Neural progenitor cell (in vitro differentiated cells): ENCODE data around the gene ASTN1. TPM values are rescaled to one million over a fixed set of nuclear protein-coding genes. Genes with fewer than 3 reads are reported as not detected.
"Not testable (repeated sequence)": the region's sequence is repeated elsewhere in the genome, so short reads cannot be mapped to it uniquely, and the experiment has no call there.

Experiments
- DNase-seq: peaks from one replicate; pipeline ENCODE4 v3.0.0-alpha.2; 2016; ENCODE audit warnings: low spot score
- H2AFZ ChIP-seq: fragments of 200-600 bp; sonication (generic); replicated peaks from 2 replicates; pipeline ENCODE4 v1.6.1; 2016; ENCODE audit warnings: antibody characterized with exemption
- H3F3A ChIP-seq: fragments of 200-600 bp; sonication (generic); 2 replicates; pipeline ENCODE4 v1.6.1; 2016; ENCODE audit warnings: antibody characterized with exemption, low read depth
- H3K27ac ChIP-seq: fragments of 200-600 bp; sonication (generic); 2 replicates; pipeline ENCODE4 v1.5.1; 2016; ENCODE audit warnings: mild to moderate bottlenecking
- H3K27me3 ChIP-seq: fragments of 200-600 bp; sonication (generic); 2 replicates; pipeline ENCODE4 v1.6.1; 2016; ENCODE audit warnings: mild to moderate bottlenecking, moderate library complexity
- H3K36me3 ChIP-seq: fragments of 200-600 bp; sonication (generic); 2 replicates; pipeline ENCODE4 v1.5.1; 2016
- H3K4me1 ChIP-seq: fragments of 200-600 bp; sonication (generic); 2 replicates; pipeline ENCODE4 v1.6.1; 2016; ENCODE audit warnings: mixed run types
- H3K4me2 ChIP-seq: fragments of 200-600 bp; sonication (generic); 2 replicates; pipeline ENCODE4 v1.6.1; 2016
- H3K4me3 ChIP-seq: fragments of 200-600 bp; sonication (generic); 2 replicates; pipeline ENCODE4 v1.5.1; 2016
- H3K79me2 ChIP-seq: fragments of 200-600 bp; sonication (generic); 2 replicates; pipeline ENCODE4 v1.6.1; 2016; ENCODE audit warnings: low read depth
- H3K9ac ChIP-seq: fragments of 200-600 bp; sonication (generic); 2 replicates; pipeline ENCODE4 v1.6.1; 2016
- H3K9me3 ChIP-seq: fragments of 200-600 bp; sonication (generic); 2 replicates; pipeline ENCODE4 v1.5.1; 2016; ENCODE audit warnings: low read depth
- H4K20me1 ChIP-seq: fragments of 200-600 bp; sonication (generic); 2 replicates; pipeline ENCODE4 v1.6.1; 2016; ENCODE audit warnings: low read depth
- H3K27ac Mint-ChIP-seq: 3 replicates; pipeline ENCODE4 v1.8.0; 2021; ENCODE audit warnings: mixed read lengths
- H3K27me3 Mint-ChIP-seq: 2 replicates; pipeline ENCODE4 v1.8.0; 2022; ENCODE audit warnings: low read depth, mild to moderate bottlenecking, inconsistent platforms, moderate library complexity, mixed read lengths; ENCODE audit not compliant: insufficient read depth
- H3K36me3 Mint-ChIP-seq: 3 replicates; pipeline ENCODE4 v1.8.0; 2021; ENCODE audit warnings: mixed read lengths
- H3K4me1 Mint-ChIP-seq: 3 replicates; pipeline ENCODE4 v1.8.0; 2021; ENCODE audit warnings: mixed read lengths
- H3K4me3 Mint-ChIP-seq: 3 replicates; pipeline ENCODE4 v1.8.0; 2021; ENCODE audit warnings: mild to moderate bottlenecking, moderate library complexity, mixed read lengths
- H3K9me3 Mint-ChIP-seq: 3 replicates; pipeline ENCODE4 v1.8.0; 2020; ENCODE audit warnings: mixed read lengths
- EZH2 ChIP-seq: fragments of 200-600 bp; sonication (generic); IDR thresholded peaks from 2 replicates; pipeline ENCODE4 v1.6.1; 2017; ENCODE audit warnings: antibody characterized with exemption, mild to moderate bottlenecking, moderate library complexity
- EZH2phosphoT487 ChIP-seq: fragments of 200-600 bp; sonication (generic); IDR thresholded peaks from 2 replicates; pipeline ENCODE4 v1.6.1; 2017; ENCODE audit warnings: antibody characterized with exemption
- total RNA-seq: library from RNA; depleted of rRNA; stranded (reverse); fragments of >200 nt; gene quantifications from 2 replicates; pipeline ENCODE4 v1.2.3, GENCODE V29; 2015; ENCODE audit warnings: low replicate concordance
- TF ChIP-seq, protein P1 (sequence below): fragments of 200-600 bp; sonication (generic); IDR thresholded peaks from 2 replicates; pipeline ENCODE4 v1.5.1; 2017; ENCODE audit warnings: antibody characterized with exemption, mild to moderate bottlenecking

ASTN1 gene
- total RNA-seq, 1 donor from 2014 or later, result 7.7 TPM

DNA sequence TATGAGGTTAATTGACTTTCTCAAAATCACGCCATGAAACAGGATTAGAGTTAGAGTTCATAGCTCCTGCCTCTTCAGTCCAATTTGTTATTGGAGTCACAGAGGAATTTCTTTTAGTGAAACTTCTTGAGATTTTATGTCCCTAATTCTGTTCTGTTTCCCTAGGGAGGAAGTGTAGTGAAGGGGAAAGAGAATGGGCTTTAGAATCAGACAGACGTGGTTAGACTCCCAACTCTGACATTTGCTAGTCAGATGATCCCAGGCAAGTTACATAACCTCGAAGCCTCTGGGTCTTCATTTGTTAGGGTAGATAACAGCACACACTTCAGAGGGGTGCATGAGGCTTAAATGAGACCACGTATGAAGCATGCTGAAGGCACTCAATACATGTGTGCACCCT lies 83.9 kb downstream of the ASTN1 start:
- no peak overlapping the region for H3K4me3 Mint-ChIP-seq
- H3K27me3 Mint-ChIP-seq, result no peaks in the 10 kb centered on the region
- H3K27ac Mint-ChIP-seq, result no peak overlapping the region
- no peak overlapping the region for H3K9ac ChIP-seq
- no peak overlapping the region for H3K4me3 ChIP-seq
- no peaks in the 10 kb centered on the region for H3K36me3 Mint-ChIP-seq
- no peak for TF ChIP-seq EZH2
- TF ChIP-seq EZH2phosphoT487, result no peak
- TF ChIP-seq, protein P1, sequence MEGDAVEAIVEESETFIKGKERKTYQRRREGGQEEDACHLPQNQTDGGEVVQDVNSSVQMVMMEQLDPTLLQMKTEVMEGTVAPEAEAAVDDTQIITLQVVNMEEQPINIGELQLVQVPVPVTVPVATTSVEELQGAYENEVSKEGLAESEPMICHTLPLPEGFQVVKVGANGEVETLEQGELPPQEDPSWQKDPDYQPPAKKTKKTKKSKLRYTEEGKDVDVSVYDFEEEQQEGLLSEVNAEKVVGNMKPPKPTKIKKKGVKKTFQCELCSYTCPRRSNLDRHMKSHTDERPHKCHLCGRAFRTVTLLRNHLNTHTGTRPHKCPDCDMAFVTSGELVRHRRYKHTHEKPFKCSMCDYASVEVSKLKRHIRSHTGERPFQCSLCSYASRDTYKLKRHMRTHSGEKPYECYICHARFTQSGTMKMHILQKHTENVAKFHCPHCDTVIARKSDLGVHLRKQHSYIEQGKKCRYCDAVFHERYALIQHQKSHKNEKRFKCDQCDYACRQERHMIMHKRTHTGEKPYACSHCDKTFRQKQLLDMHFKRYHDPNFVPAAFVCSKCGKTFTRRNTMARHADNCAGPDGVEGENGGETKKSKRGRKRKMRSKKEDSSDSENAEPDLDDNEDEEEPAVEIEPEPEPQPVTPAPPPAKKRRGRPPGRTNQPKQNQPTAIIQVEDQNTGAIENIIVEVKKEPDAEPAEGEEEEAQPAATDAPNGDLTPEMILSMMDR, result no peak
- H3K4me2 ChIP-seq, result no peak overlapping the region
- no peaks in the 10 kb centered on the region for H3K4me1 ChIP-seq
- no peak overlapping the region for H2AFZ ChIP-seq
- H3K9me3 ChIP-seq, result no peaks in the 10 kb centered on the region
- no peaks in the 10 kb centered on the region for H3K36me3 ChIP-seq
- H3K4me1 Mint-ChIP-seq, result peaks cover 29% of the 10 kb centered on the region
- H3K9me3 Mint-ChIP-seq, result peaks cover 2% of the 10 kb centered on the region
- H3K27ac ChIP-seq, result no peak overlapping the region
- DNase-seq, result no peak
- H3K27me3 ChIP-seq, result no peaks in the 10 kb centered on the region
- H3F3A ChIP-seq, result no peaks in the 10 kb centered on the region
- no peaks in the 10 kb centered on the region for H3K79me2 ChIP-seq
- H4K20me1 ChIP-seq, result no peaks in the 10 kb centered on the region

DNA sequence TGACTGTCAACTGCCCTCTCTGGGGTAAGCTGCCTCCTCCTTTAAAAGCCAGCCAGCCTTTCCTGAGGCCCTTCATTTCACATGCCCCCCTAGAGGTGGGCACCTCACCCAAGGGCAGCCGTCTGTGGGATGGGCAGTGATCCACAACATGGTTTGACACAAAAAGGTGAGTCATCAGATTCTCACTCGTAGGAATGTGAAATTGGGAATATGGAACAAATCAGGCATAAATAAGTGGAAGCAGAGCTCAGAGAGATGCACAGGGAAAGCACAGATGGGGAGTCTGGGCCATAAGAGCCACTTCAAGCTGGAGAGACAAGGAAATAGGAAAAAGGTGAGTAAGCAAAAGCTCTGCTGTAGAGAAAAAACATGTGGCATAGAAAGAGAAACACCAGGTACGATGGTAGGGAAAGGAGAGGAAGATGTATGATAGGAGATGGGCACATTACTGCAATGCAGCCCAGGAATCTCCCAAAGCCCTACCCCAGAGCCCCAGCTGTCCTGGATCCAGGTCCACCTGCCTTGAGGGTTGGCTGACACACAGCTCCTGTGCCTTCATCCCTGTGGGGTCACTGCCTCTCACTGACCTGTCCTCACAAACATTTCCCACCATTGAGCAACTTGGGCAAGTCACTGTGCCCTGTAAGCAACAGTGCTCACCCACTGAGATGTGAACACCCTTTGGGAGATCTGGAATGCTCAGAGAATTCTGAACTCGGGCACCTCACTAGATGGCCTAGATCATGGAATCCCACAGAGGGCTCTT lies 86.6 kb downstream of the ASTN1 start:
- Histone ChIP-seq H3K27me3 (no peaks in the 10 kb centered on the region), H2AFZ (no peak overlapping the region), H3K27ac (no peak overlapping the region), H3K79me2 (no peaks in the 10 kb centered on the region), H3K36me3 (no peaks in the 10 kb centered on the region), H3K4me3 (no peak overlapping the region), H4K20me1 (no peaks in the 10 kb centered on the region), H3F3A (no peaks in the 10 kb centered on the region), H3K9ac (no peak overlapping the region), H3K4me2 (no peak overlapping the region), H3K4me1 (no peaks in the 10 kb centered on the region), H3K9me3 (no peaks in the 10 kb centered on the region)
- Mint-ChIP-seq H3K4me1 (peaks cover 34% of the 10 kb centered on the region), H3K36me3 (no peaks in the 10 kb centered on the region), H3K9me3 (no peaks in the 10 kb centered on the region), H3K27me3 (no peaks in the 10 kb centered on the region), H3K4me3 (no peak overlapping the region), H3K27ac (no peak overlapping the region)
- no peak for DNase-seq
- no peak for TF ChIP-seq EZH2phosphoT487
- TF ChIP-seq, protein P1, result no peak
- no peak for TF ChIP-seq EZH2

DNA sequence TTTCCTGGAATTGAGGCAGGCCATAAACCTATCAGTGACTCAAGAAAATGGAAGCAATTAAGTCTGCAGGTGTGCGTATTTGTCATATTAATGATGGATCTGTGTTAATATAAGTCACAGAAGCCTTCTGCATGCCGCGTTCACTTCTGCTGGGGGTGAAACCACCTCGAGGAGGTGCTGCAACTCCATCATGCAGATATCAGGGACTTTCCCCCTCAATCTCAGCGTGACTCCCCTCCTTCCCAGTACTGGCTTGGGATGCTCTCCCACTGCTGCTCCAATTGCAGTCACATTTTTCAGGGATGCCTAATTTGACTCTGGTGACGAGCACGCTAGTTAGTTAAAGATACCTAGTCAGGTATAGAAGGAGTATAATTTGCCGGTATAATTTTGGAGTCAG lies 87.5 kb downstream of the ASTN1 start:
- Mint-ChIP-seq H3K4me1 (peaks cover 40% of the 10 kb centered on the region), H3K4me3 (no peak overlapping the region), H3K27me3 (no peaks in the 10 kb centered on the region), H3K9me3 (no peaks in the 10 kb centered on the region), H3K27ac (no peak overlapping the region), H3K36me3 (no peaks in the 10 kb centered on the region)
- Histone ChIP-seq H3K4me1 (no peaks in the 10 kb centered on the region), H2AFZ (no peak overlapping the region), H3K9me3 (no peaks in the 10 kb centered on the region), H3F3A (no peaks in the 10 kb centered on the region), H3K27ac (no peak overlapping the region), H3K27me3 (no peaks in the 10 kb centered on the region), H3K4me3 (no peak overlapping the region), H3K4me2 (no peak overlapping the region), H3K79me2 (no peaks in the 10 kb centered on the region), H3K36me3 (no peaks in the 10 kb centered on the region), H3K9ac (no peak overlapping the region), H4K20me1 (no peaks in the 10 kb centered on the region)
- TF ChIP-seq, protein P1, result no peak
- TF ChIP-seq EZH2phosphoT487 (no peak), EZH2 (no peak)
- DNase-seq, result no peak

DNA sequence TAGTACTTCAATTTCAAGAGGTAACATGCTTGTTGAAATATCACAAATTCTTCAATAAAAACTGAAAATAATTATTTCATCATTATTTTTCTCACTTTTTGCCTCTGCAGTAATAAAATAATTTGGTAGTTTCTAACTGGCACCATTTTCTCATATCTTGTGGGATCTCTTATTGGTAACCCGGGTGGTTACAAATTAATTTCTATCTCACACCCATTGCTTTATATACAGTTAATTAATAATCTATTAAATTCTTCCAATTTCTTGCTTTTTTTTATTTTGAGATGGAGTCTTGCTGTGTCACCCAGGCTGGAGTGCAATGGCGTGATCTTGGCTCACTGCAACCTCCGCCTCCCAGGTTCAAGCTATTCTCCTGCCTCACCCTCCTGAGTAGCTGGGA lies 89.7 kb downstream of the ASTN1 start:
- not testable (repeated sequence) for H4K20me1 ChIP-seq, H3K27ac Mint-ChIP-seq, H3K79me2 ChIP-seq, H3K36me3 ChIP-seq, H3K9ac ChIP-seq, H3K27me3 ChIP-seq, H3K4me3 Mint-ChIP-seq, DNase-seq, H3K36me3 Mint-ChIP-seq, H3F3A ChIP-seq, H3K27me3 Mint-ChIP-seq, H3K4me3 ChIP-seq, H3K27ac ChIP-seq, H3K4me2 ChIP-seq, H2AFZ ChIP-seq, H3K9me3 ChIP-seq, H3K9me3 Mint-ChIP-seq, H3K4me1 ChIP-seq
- H3K4me1 Mint-ChIP-seq, result peaks cover 36% of the 10 kb centered on the region
